Limb (tissue), 2 donors: ENCODE measurements around the gene MGMT.

ENCODE experiments used
- DNase-seq, 2 donors: peaks; one replicate each; pipeline ENCODE4 v3.0.0-alpha.2; 2016; ENCODE audit errors: extremely low spot score in 2 of 2

The MGMT gene

DNA sequence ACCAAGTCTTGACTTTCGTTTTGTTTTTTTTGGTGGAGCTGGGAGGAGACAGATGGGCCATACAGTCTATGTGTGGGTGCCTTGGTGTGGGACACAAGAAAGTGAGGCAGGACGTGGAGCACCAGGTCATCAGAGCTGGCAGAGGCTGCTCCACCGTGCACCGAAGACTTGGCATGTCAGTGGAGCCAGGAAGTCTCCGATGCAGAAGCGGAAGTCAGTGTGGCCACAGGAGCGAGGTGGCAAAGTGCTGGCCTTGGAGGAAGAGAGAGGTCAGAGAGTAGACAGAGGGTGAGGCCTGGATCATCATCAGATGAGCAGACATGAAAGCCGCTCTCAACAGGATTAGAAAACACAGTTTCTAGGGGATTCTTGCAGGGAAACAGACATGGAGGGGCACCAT lies 116.8 kb downstream of the MGMT start:
- no peak for DNase-seq

DNA sequence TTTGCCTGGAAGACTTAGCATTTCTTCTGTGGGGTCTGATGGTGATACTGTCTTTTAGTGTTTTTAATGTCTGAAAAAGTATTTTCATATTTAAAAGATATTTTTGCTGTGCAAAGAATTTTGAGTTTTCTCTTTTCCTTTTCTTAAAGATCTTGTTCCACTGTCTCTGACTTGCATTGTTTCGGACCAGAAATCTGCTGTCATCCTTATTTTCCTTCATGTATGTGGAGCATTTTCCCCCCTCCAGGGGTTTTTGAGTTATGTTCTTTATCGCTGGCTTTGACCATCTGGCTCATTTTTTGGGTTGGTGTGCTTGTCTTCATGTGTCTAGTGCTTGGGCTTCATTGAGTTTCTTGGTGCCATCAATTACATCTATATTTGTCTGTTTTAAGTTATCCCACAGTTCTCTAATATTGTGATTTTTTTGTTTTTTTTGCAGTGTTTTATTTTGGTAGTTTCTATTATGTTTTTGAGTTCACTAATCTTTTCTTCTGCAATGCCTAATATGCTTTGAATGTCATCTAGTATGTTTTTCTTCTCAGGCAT lies 119.9 kb downstream of the MGMT start:
- no peak for DNase-seq

DNA sequence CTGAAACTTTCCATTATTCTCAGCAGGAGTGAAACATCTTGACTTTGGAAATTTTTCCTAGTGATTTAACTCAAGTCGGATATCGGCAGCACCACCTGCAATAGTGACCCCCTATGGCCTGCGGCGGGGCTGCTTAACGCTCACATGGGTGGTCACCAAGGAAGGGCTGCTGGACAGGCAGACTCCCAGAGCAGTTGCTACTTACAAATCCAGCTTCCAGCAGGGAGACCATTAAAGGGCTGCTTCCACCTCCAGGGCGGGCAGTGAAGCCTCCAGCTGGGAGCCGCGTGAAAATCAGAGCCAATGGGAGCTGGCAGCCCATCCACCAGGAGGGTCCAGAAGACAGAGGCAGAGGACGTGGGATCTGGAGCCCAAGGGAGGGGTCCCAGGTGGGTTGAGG lies 122.5 kb downstream of the MGMT start:
- no peak for DNase-seq

DNA sequence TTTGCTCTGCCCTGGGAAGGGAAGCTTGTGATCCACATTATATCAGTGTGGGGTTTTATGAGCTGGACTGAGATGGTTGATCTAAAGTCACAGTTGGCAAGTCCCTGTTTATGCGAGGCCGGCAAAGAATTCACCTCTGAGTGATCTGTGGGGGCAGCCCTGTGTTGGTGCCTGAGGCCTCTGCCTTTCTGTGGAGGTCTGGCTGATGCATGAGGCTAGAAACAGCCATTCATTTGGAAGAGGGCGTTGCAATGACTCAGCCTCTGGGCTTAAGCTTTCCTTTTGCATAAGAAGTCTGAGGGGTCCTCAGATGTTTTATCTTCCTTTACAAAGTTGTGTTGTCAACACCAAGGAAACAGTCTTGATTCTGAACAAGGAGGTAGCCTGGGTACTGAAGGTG lies 126.9 kb downstream of the MGMT start:
- DNase-seq = no peak

DNA sequence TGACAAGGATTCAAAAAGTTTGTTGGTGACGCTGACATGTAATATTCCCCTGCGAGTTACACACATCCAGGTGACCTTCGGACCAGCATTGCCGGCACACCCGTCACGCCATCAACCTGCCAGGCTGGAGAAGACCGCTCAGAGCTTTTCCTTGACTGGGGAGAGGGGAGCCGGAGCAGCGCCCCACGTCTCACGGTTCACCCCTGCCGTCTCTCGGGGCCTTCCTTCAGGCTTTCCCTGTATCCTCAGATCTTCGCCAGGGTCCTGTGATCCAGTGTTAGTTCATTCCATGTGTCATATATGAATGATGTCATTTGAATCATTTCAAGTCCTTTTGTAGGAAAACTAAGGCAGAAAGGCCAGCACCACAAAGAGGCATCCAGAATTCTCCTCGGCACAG lies 127.8 kb downstream of the MGMT start:
- no peak for DNase-seq

DNA sequence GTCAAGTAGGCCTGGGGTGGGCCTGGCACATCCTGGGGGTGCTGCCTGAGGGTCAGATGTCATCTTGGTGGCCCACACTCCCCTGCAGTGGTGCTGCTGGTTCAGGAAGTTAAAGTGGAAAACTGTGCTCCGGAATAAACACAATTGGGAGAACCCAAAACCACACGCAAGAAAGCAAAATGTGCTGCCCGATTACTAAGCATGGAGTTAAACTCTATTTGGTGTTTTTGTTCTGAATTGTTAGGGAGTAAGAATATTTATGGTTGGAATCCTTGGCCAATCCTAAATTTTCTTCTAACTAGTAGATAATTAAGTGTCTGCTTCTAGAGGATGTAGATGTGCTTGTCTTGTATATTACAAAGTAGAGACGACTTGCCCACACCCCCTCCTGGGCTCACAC lies 131.4 kb downstream of the MGMT start:
- DNase-seq = no peak

DNA sequence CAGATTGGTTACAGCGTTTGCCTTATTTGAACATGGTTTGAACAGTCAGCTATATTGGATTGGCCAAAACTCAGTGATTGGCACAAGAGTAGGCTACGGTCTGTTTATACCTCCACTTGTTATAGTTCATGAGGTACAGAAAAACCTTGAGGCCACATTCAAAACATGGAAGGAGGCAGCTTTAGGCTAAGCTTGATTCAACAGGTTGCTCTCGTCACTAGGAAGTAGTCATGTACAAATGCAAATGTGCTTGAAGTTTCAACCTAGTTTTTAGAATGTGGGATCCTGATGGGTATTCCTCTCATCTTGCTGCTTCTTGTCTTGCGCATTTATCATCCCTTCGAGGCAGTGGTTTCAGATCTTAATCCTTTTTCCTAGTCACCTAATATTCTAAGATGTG lies 132.1 kb downstream of the MGMT start:
- no peak for DNase-seq

DNA sequence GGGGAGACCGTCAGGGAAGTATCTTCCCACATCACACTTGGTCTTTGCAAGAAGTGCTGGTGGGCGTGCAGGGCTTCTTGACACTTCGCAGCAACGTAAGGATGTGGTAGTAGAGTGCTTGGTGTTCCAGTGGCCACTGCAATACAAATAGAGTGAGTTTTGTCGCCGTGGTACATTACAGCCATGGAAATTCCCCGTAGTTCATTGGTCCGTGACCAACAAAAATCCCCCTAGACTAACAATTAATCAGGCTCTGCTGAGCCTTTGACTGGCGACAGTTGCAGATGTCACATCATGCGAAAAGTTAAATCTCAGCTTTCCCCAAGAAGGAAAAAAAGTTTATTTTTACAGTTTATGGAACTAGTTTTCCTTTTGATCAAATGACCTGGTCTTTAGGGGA lies 134.7 kb downstream of the MGMT start:
- no peak for DNase-seq

DNA sequence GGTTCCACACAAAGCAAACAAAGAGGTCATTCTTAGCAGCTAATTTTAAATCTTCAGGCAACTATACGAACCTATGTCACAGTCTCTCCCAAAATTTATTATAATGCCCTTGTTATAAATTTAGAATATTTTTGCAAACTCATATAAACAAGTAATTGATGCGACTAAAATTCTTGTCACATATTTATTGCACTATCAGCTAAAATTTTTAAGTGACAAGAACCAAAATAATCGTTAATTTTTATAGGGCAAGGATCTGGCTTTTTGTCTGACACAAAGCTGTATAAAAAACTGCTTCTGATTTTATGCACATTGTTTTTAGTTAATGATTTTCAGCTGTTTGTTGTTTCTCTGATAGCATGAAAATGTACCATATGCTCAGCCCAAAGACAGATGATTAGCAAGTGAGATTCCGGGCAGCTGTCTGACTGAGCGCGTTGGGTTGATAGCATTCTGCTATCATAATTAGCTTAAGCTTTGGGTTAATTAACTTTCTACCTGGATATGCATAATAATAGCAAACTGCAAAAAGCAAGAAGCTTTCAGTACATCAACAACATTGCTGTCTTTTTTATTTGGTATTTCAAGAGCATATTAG lies 136.0 kb downstream of the MGMT start:
- no peak for DNase-seq

DNA sequence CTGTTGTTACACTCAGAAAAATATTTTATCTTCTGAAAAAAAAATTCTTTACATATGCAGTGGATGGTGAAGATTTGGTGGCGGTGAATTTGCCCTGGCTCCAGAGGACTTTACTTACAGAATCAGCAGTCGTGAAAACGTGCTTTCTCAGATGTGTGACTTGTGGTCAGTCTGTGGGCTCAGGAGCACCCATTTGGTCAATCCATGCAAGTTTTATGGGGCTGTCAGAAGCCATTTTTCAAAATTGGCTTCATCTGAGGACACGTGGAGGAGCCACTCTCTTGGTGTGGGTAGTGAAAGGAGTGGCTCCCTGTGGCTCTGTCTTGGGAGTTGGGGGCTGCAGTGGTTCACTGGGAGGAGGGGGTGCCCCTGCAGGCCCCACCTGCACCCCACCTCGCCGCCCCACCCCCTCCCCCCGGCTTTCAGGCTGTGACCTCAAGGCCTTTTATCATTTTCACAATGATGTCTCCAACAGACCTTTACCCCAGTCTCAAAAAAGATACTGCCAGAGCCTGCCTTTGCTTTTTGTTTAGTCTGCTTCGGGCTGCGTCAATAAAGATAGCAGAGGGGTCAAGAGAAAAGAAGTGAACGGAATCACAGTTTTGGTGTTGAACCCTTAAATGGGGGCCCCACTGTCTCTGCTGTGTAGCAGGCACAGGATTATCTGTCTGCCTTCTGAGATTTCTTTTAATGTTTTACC lies 137.4 kb downstream of the MGMT start:
- no peak for DNase-seq

DNA sequence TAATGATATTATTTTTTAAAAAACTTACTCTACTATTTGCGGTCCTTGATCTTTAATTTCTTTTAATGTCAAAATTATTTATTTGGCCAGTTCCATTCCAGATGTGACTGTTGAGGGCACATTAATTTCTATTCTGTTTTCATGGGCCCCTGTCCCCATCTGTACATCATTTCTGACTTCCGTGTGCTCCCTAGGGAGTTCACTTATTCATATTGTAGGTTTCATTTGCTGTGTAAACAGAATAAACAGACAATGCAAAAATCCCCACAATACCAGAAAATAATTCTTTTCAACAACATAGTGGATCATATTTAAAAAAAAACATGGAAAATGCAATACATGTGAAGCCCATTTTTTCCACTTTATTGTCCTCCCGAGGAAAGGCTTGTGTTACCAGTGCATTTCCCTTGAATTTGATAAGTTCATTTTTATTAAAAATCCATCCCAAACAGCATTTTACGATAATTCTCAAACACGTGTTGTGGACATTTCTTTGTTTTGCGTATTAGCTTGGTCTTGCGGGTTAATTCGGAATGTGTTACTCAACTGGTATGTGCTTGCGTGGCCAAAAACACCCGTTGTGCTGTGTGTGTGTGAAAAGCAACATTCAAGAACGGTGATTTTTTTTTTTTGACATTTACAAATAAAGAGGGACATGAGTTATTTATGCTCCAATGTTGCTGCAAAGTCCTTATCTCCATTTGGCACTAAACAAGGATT lies 138.4 kb downstream of the MGMT start:
- no peak for DNase-seq

DNA sequence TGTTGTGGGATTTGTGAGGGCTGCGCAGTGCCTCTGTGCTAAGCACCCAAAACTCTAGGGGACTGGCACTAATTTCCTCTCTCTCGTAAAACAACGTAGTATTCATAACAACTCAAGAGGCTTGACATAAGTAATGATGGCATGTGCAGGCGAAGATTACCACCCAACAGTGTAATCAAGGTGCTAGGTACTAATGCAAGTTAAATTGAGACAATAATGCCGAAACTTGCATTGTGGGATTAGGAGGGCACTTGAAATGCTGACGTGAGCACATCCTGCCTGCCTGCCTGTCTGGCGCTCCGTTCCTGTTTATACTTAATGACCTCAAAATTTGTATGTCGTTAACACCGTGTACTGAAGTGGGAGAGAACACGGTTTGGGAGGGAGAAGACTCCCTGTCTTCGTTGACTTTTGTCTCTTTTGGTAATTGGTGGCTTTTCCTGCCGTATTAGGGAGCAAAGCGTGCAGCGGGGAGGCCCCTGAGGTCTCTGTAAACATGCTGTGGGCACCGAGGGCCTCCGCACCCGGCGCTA lies 139.0 kb downstream of the MGMT start:
- DNase-seq = no peak

DNA sequence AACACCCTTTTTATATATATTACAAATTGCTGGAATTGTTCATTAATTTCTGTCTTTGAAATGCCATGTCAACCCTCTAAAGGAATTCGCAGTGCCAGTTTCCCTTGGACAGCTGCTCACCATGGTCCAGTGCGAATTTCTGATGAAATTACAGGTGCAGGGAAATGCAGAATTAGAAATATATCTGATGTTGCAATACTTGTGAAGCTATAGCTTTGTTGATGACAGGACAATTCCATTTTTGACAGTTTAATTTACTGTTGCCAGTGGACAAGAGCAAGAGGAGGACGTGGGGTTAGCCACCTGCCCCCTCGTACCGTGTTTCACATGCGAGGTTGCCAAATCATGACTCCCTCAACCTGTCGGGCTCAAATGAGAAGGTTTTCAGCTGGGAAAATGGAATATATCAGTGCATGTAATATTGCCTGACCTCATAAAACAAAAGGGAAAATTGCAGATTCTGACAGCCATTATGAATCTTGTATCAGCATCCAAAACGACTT lies 140.6 kb downstream of the MGMT start:
- DNase-seq = no peak

DNA sequence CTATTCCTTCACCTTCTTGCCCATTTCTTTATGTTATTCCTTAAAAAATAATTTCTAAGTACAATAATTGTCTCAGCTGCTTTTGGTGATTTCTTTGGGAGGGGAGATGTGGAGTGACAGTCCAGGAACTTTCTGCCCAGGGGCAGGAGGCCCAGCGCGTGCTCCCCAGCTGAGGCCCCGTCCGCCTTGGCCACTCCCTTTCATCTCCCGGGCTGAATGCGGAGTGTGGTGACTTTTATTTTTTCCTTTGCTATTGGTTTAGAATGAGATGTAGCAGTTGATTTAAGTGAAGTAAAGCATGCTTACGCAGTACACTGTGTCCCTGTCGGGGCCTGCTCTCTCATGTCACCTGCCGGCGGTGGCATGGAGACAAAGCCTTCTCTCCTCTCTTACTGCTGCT lies 141.6 kb downstream of the MGMT start:
- DNase-seq = no peak

DNA sequence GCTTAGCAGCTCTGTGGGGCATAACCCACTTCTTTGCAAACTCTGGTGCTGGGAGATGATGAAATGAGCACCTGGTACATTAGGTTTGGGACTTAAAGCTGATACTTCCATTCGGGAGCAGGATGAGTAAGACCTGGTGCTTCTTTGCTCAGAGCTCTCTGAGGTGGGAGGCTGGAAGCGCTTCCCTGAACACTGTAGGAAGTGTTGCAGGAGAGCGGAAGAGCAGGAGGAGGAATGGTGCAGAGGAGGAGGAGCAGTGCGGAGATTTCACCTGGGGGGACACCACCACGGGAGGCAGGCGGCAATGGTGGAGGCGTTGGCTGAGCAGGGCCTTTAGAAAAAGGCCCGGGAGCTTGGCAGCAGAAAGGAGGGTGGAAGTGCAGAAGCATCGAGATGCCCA lies 142.5 kb downstream of the MGMT start:
- DNase-seq = no peak

DNA sequence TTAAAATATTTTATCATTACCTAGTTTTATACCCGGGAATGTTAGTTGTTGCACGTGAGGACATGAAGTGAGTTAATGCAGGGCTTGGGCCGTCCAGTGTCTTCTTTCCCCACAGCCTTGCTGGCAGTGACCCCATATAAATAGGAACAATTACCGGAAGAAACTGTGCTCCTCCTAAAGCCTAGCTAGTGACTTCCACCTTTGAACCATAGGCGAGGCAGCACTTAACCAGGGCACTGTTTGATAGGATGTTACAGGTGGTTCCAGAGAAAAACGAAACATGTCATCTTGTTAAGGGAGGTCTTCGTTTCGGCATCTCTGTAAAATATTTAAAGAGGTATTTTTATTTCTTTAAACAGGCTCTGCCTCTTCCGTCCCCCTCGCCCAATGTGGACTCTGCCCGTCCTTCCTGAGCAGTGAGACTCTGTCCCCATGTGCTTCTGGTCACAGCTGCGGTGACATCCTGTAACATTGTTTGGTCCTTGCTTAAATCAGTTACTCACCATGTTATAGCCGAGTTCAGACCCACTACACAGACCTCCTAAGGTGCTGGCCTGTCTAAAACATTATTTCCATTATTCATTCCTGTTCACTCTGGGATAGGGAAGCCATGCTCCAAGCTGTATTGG lies 145.6 kb downstream of the MGMT start:
- no peak for DNase-seq

DNA sequence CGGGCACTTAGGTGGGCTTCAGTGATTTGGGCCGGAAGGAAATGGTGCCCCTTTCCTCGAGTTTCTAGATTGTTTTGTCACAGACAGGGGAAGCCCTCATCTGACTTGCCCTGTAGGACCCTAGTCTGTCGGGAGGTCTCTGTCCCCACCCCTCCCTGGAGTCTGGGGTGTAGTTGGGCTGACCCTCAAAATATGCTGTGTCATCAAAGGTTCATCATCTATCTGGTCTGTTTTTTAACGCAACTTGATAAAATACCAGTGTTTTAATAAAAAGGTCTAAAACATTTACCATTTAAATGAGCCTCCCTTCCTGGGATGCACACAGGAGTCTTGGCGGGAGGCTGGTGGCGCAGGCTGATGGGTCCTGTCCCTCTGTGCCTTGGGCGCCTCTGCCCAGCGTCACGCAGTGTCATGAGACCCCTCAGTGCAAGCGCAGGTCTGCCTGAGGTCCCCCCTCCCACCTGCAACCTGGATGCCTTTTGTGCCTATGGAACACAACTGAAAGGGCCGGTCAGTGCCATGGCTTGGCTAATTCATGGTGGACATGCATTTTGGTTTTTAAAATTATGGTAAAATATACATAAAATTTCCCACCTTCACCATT lies 146.4 kb downstream of the MGMT start:
- no peak for DNase-seq

DNA sequence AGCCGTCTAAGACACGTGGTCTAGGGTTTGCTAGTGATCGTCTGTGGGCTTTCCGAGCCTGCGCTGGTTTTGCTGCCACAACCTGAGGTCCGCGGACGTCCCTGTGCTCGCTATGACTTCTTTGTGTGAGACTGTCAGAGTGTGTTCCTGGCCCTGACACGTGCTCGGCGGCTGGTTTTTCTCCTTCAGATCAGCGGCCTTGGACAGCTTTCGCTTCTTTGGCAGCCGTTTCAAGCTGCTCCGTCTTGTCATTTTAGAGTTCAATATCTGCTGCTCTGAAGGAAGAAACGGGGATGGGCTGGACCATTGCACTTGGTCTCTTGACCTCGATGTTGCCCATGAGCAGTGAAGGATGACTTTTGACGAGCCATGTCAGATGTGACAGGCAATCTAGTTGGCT lies 147.3 kb downstream of the MGMT start:
- no peak for DNase-seq

DNA sequence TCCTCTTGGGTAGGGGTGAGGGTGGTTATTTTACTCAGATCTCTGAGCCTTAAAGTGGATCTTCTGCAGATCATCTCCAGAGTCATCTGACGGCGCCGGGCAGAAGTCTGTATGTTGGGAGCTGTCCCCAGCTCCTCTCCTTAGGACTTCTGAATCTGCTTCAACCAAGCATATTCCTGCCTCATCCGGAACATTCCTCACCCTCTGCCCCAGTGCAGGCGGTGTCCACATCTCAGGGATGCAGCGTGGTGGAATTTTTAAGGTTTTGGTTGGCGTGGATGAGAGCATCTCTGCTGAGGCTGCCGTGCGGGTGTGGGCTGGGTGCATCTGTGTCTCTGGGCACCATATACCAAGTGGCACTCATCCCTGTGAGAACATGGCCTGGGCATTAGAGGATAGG lies 148.3 kb downstream of the MGMT start:
- DNase-seq = no peak

DNA sequence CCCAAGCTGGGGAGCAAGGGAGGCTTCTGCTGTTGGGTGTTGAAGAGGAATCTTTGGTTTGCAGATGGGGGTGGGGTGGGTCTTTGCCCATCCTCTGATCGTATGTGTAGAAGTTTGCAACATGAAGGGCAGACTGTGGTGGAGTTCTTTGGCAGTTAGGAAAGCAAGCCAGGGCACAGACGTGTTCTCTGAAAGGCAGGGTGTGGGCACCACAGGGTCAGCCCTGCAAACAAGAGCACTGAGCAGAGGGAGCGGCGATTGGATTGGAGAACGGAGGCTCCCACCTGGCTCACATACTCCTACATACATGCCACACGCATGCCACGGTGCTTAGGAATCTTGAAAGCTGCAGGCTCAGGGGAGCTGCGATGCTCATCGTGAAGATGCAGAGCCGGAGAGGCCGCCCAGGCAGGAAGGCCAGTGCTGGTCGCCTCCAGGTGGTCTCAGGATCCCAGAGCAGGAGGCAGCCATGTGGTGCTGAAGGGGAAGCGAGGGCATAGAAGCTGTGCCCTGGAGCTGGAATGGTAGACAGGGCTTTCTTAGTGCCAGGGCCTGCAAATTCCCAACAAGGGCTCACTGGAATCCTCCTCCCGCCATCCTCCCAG lies 149.0 kb downstream of the MGMT start:
- no peak for DNase-seq

DNA sequence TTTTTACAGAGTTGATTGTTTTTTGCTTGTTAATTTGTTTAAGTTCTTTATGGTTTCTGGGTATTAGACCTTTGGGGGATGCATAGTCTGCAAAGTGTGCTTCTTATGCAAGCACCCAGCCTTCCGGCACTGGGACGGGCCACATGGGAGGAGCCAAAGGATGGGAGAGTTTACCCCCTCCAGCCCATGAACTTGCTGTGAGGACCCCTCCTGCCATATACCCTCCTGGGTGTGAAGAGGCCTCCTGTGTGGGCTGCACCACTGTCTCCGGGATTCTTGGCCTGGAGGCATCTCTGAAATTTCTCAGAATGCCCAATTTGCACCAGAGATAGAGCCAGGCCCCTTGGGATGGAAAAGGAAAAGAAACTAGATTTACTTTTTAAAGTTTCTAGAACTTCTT lies 150.7 kb downstream of the MGMT start:
- DNase-seq = no peak
